GM12874 (cell line): Measurements from ENCODE around the gene USP24.

Experiments used
- TF ChIP-seq, protein P1 (sequence below): IDR thresholded peaks from 2 replicates; pipeline ENCODE4 v1.5.1; 2011; ENCODE audit warnings: low read depth, mild to moderate bottlenecking, control low read depth, low read length, moderate library complexity; ENCODE audit not compliant: insufficient read depth

Gene USP24

DNA sequence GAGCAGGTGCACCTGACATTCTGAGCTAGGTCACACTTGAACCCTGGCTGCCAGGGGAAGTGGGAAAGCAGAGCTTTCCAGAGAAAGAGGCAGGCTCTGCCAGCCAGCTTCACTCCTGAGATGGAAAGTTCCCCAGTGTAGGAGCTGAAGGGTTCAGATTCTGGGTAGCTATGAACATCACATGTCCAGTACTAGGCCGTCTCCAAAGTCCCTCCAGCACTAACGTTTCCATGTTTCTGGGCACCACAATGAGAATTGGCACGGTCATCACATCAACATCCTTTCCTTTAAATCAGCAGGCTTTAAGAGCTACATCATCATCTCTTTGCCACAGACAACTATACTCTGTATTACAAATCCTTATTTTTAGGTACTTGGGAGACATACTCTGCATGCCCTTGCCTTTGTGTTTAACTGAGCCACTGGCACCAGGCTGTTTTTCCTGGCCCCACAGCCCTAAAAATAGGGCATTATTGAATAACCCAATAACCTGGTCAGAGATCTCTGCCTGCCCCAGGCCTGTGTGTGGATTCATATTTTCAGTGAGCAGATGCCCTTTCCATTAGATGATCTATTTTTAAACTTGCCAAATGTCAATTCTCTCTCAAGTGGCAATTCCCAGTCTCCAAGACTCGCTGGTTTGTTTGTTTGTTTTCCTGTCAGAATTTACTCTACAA, 35.4 kb upstream of the USP24 start:
- TF ChIP-seq, protein P1, sequence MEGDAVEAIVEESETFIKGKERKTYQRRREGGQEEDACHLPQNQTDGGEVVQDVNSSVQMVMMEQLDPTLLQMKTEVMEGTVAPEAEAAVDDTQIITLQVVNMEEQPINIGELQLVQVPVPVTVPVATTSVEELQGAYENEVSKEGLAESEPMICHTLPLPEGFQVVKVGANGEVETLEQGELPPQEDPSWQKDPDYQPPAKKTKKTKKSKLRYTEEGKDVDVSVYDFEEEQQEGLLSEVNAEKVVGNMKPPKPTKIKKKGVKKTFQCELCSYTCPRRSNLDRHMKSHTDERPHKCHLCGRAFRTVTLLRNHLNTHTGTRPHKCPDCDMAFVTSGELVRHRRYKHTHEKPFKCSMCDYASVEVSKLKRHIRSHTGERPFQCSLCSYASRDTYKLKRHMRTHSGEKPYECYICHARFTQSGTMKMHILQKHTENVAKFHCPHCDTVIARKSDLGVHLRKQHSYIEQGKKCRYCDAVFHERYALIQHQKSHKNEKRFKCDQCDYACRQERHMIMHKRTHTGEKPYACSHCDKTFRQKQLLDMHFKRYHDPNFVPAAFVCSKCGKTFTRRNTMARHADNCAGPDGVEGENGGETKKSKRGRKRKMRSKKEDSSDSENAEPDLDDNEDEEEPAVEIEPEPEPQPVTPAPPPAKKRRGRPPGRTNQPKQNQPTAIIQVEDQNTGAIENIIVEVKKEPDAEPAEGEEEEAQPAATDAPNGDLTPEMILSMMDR = no peak

DNA sequence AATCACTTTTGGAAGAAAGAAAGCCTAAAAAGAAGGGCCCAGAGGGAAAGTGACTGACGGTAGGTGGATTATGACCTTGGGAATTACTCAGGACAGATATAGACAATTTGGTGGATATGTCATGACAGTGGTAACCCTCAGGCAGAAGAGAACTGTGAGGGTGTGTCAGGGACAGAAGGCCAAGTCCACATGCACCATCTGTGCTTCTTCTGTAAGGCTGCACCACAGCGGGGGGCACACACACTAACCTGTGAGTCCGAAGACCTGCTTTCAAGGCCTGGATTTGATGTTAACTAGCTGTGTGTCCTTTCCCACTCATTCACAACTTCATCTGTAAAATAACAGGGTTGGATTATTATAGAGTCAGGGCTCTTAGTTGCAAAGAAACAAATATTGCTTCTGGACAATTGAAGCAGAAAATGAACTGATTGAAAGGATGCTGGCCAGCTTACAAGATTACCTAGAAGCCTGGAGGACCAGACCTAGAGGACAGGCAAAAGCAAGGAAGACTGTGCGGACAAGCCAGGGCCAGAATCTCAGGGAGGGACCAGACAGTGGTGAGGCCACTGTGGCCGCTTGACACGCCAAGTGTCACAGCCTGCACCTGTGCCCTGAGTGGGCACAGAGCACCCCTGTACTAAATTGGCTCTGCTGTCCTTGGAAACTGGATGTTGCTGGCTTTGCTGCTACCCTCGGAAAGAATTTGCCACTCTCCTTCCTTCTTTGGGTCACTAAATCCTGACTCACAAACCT, 34.7 kb upstream of the USP24 start:
- TF ChIP-seq, protein P1 = no peak

- TF ChIP-seq, protein P1 = no peak
Measured at GRCh38 chr1:55246896-55247295, 31.7 kb upstream of the USP24 start.

GRCh38 chr1:55246331-55246730, 31.2 kb upstream of the USP24 start:
- TF ChIP-seq, protein P1 = no peak

DNA sequence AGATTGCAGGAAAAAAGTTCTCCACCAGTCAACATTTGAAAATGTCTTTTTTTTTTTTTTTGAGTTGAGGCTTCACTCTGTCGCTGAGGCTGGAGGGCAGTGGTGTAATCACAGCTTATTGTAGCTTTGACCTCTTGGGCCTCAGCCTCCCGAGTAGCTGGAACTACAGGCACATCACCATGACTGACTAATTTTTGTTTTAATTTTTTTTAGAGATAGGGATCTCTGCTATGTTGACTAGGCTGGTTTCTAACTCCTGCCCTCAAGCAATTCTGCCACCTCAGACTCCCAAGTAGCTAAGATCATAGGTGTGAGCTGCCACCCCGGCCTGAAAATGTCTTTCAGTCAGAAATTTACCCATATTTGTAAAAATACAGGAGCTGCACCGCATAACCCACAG, 30.6 kb upstream of the USP24 start:
- TF ChIP-seq, protein P1 = no peak

DNA sequence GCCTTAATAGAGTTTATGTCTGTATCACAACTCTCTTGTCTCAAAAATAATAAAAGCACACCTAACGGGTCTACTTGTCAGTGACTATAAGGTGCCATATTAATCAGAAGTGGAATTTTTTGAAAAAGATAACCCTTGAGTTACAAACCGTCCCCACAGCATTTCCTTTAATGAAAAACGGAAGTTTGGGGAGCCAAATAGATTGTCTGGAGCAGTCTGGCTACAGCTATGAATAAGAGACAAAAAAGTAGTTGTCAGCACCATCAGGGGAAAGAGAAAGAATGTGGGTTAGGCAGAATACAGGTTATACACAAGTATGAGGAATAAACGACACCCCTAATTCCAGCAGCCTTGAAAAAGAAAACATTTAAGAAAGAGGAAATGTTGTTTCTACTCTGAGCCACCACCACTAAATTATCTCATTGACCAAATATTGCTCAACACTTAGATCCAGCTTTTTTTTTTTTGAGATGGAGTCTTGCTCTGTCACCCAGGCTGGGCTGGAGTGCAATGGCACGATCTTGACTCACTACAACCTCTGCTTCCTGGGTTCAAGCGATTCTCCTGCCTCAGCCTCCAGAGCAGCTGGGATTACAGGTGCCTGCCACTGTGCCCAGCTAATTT, 29.4 kb upstream of the USP24 start:
- TF ChIP-seq, protein P1 = no peak

- TF ChIP-seq, protein P1 = no peak
Measured at GRCh38 chr1:55243655-55244054, 28.5 kb upstream of the USP24 start.
